GM23338 (cell line): ENCODE results near the gene MEF2A. TPM values are rescaled to one million over a fixed set of nuclear protein-coding genes. Genes with fewer than 3 reads are reported as not detected.
A peak's percentile ranks its signal among the peaks of the same experiment; 100 is the strongest.

Experiments used
- ATAC-seq: fragments of 200-7000 bp; cut with Tn5 transposase; 3 replicates; pipeline ENCODE4 v1.9.1; 2020
- DNase-seq: peaks from one replicate; pipeline ENCODE4 v3.0.0-alpha.2; 2015; ENCODE audit warnings: low spot score
- H2AFZ ChIP-seq: fragments of 200-600 bp; sonication (generic); 2 replicates; pipeline ENCODE4 v1.8.0; 2016; ENCODE audit warnings: antibody characterized with exemption, mild to moderate bottlenecking, moderate library complexity
- H3F3A ChIP-seq: fragments of 200-600 bp; sonication (generic); replicated peaks from 2 replicates; pipeline ENCODE4 v1.8.0; 2017; ENCODE audit warnings: antibody characterized with exemption, mixed run types, low read depth
- H3K27ac ChIP-seq: fragments of 200-600 bp; sonication (generic); 2 replicates; pipeline ENCODE4 v1.6.1; 2016; ENCODE audit warnings: low read depth
- H3K27me3 ChIP-seq: fragments of 200-600 bp; sonication (generic); 2 replicates; pipeline ENCODE4 v1.8.0; 2016; ENCODE audit warnings: mild to moderate bottlenecking, mixed run types, moderate library complexity; ENCODE audit not compliant: insufficient read depth
- H3K36me3 ChIP-seq: fragments of 200-600 bp; sonication (generic); 2 replicates; pipeline ENCODE4 v1.8.0; 2016; ENCODE audit warnings: mild to moderate bottlenecking; ENCODE audit not compliant: insufficient read depth
- H3K4me1 ChIP-seq: fragments of 200-600 bp; sonication (generic); 2 replicates; pipeline ENCODE4 v1.8.0; 2016; ENCODE audit warnings: mild to moderate bottlenecking, moderate library complexity; ENCODE audit not compliant: insufficient read depth
- H3K4me2 ChIP-seq: fragments of 200-600 bp; sonication (generic); 2 replicates; pipeline ENCODE4 v1.7.1; 2017; ENCODE audit warnings: mixed run types
- H3K4me3 ChIP-seq: fragments of 200-600 bp; sonication (generic); 2 replicates; pipeline ENCODE4 v1.6.1; 2016; ENCODE audit warnings: mixed run types
- H3K79me2 ChIP-seq: fragments of 200-600 bp; sonication (generic); replicated peaks from 2 replicates; pipeline ENCODE4 v1.8.0; 2017; ENCODE audit warnings: mild to moderate bottlenecking; ENCODE audit not compliant: insufficient read depth
- H3K9me2 ChIP-seq: fragments of 200-600 bp; sonication (generic); 2 replicates; pipeline ENCODE4 v1.8.0; 2017; ENCODE audit not compliant: insufficient read depth
- H4K20me1 ChIP-seq: fragments of 200-600 bp; sonication (generic); replicated peaks from 2 replicates; pipeline ENCODE4 v1.8.0; 2017; ENCODE audit warnings: mild to moderate bottlenecking; ENCODE audit not compliant: insufficient read depth
- H3K27ac Mint-ChIP-seq: 2 replicates; pipeline ENCODE4 v1.8.0; 2020; ENCODE audit warnings: inconsistent platforms, mild to moderate bottlenecking, moderate library complexity, mixed read lengths
- H3K27me3 Mint-ChIP-seq: 3 replicates; pipeline ENCODE4 v1.8.0; 2022; ENCODE audit warnings: low read depth, mild to moderate bottlenecking, moderate library complexity, mixed read lengths, inconsistent platforms; ENCODE audit not compliant: insufficient read depth, poor library complexity
- H3K36me3 Mint-ChIP-seq: 3 replicates; pipeline ENCODE4 v1.8.0; 2021; ENCODE audit warnings: low read depth, mild to moderate bottlenecking, inconsistent platforms, moderate library complexity, mixed read lengths
- H3K4me1 Mint-ChIP-seq: 3 replicates; pipeline ENCODE4 v1.8.0; 2020; ENCODE audit warnings: mild to moderate bottlenecking, inconsistent platforms, mixed read lengths
- H3K4me3 Mint-ChIP-seq: 3 replicates; pipeline ENCODE4 v1.8.0; 2021; ENCODE audit warnings: moderate library complexity, mild to moderate bottlenecking, inconsistent platforms, mixed read lengths
- H3K9me3 Mint-ChIP-seq: 3 replicates; pipeline ENCODE4 v1.8.0; 2020; ENCODE audit warnings: moderate library complexity, mild to moderate bottlenecking, inconsistent platforms, mixed read lengths
- CREB1 ChIP-seq: fragments of 250-450 bp; sonication (Bioruptor Pico); IDR thresholded peaks from 2 replicates; pipeline ENCODE4 v1.5.0; 2020; ENCODE audit warnings: low read depth, mild to moderate bottlenecking, moderate library complexity
- JUNB ChIP-seq: IDR thresholded peaks from one replicate; pipeline ENCODE4 v1.6.1; 2016; ENCODE audit warnings: antibody characterized with exemption; ENCODE audit not compliant: unreplicated experiment
- NANOG ChIP-seq: IDR thresholded peaks from 2 replicates; pipeline ENCODE4 v1.6.1; 2016; ENCODE audit warnings: antibody characterized with exemption, borderline replicate concordance
- POLR2AphosphoS5 ChIP-seq: IDR thresholded peaks from 2 replicates; pipeline ENCODE4 v1.6.1; 2016; ENCODE audit warnings: antibody characterized with exemption, low read depth
- polyA plus RNA-seq: library from polyadenylated mRNA; unstranded; fragments of >200 nt; fragmentation: Nextera tagmentation; extraction: Ambion mirVana; gene quantifications from 2 replicates; pipeline ENCODE4 v1.2.1, GENCODE V29; 2016
- total RNA-seq: library from RNA; depleted of rRNA; stranded (reverse); fragments of >200 nt; shearing (Covaris generic); gene quantifications from 2 replicates; pipeline ENCODE4 v1.2.3, GENCODE V29; 2014
- TF ChIP-seq, protein P1 (sequence below), 2 experiments: fragments of 200-600 bp in 1 of 2; sonication (generic) in 1 of 2; conservative IDR thresholded peaks; 2 replicates each; pipeline versions ENCODE4 v1.5.1 to v1.6.1; 2016 to 2017; ENCODE audit warnings: antibody characterized with exemption in 2 of 2, low read depth in 2 of 2, mild to moderate bottlenecking in 2 of 2, moderate library complexity in 1 of 2
- TF ChIP-seq, protein P2 (sequence below): IDR thresholded peaks from 2 replicates; pipeline ENCODE4 v1.6.1; 2016; ENCODE audit warnings: antibody characterized with exemption
- TF ChIP-seq, protein P3 (sequence below): fragments of 250-450 bp; sonication (Bioruptor Pico); IDR thresholded peaks from 2 replicates; pipeline ENCODE4 v1.5.0; 2020; ENCODE audit warnings: mild to moderate bottlenecking, moderate library complexity

MEF2A gene
- total and polyA plus RNA-seq, 2 experiments from 2014 or later: 20.3 to 42.3 TPM

DNA sequence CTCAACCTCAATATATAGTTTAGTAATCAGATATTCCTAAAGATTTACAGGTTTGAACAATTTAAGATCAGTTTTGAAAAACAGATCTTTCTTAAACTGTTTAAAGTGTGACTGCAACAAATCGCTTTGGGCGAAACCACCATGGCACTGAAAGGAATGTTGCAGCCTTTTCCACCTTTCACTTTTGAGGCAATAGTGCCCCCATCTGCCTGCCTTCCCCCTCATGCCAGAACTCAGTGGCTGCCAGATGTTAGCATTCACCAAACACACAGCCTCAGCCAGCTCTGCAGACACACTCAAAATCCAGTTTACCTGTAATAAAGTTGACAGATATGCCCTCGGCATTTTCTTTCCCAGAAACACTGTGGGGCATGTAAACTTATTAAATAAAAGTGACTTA, 164.1 kb downstream of the MEF2A start:
- peaks cover 32% of the 10 kb centered on the region for H3K4me1 Mint-ChIP-seq
- Histone ChIP-seq H3F3A (0 out of 2 replicates have a peak, but pooled peaks cover 3% of the 10 kb centered on the region), H3K9me2 (no peaks in the 10 kb centered on the region), H3K79me2 (peaks cover 6% of the 10 kb centered on the region), H3K27ac (no peak overlapping the region), H3K27me3 (peaks cover 9% of the 10 kb centered on the region), H3K4me1 (peaks cover 25% of the 10 kb centered on the region), H3K4me2 (peak overlapping the region; percentile 98), H3K36me3 (0 out of 2 replicates have a peak, but pooled peaks cover 3% of the 10 kb centered on the region), H2AFZ (no peak overlapping the region), H3K4me3 (no peak overlapping the region), H4K20me1 (no peaks in the 10 kb centered on the region; the same call in none of the 2 replicates)
- no peak overlapping the region for H3K27ac Mint-ChIP-seq
- H3K36me3 Mint-ChIP-seq: peaks cover 35% of the 10 kb centered on the region
- peaks cover 6% of the 10 kb centered on the region for H3K27me3 Mint-ChIP-seq
- no peak overlapping the region for H3K4me3 Mint-ChIP-seq
- TF ChIP-seq, protein P1, sequence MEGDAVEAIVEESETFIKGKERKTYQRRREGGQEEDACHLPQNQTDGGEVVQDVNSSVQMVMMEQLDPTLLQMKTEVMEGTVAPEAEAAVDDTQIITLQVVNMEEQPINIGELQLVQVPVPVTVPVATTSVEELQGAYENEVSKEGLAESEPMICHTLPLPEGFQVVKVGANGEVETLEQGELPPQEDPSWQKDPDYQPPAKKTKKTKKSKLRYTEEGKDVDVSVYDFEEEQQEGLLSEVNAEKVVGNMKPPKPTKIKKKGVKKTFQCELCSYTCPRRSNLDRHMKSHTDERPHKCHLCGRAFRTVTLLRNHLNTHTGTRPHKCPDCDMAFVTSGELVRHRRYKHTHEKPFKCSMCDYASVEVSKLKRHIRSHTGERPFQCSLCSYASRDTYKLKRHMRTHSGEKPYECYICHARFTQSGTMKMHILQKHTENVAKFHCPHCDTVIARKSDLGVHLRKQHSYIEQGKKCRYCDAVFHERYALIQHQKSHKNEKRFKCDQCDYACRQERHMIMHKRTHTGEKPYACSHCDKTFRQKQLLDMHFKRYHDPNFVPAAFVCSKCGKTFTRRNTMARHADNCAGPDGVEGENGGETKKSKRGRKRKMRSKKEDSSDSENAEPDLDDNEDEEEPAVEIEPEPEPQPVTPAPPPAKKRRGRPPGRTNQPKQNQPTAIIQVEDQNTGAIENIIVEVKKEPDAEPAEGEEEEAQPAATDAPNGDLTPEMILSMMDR (conservative IDR thresholded peaks at IDR 0.05; ENCODE audit: low read depth in 2 of 2): peak; percentile 57 to 85
- no peak for TF ChIP-seq JUNB
- ATAC-seq (0 out of 3 replicates have a peak, but pooled peaks have one; percentile 4), DNase-seq (peak; percentile 64)
- peaks cover 9% of the 10 kb centered on the region; the same call in 2 of the 3 replicates for H3K9me3 Mint-ChIP-seq

DNA sequence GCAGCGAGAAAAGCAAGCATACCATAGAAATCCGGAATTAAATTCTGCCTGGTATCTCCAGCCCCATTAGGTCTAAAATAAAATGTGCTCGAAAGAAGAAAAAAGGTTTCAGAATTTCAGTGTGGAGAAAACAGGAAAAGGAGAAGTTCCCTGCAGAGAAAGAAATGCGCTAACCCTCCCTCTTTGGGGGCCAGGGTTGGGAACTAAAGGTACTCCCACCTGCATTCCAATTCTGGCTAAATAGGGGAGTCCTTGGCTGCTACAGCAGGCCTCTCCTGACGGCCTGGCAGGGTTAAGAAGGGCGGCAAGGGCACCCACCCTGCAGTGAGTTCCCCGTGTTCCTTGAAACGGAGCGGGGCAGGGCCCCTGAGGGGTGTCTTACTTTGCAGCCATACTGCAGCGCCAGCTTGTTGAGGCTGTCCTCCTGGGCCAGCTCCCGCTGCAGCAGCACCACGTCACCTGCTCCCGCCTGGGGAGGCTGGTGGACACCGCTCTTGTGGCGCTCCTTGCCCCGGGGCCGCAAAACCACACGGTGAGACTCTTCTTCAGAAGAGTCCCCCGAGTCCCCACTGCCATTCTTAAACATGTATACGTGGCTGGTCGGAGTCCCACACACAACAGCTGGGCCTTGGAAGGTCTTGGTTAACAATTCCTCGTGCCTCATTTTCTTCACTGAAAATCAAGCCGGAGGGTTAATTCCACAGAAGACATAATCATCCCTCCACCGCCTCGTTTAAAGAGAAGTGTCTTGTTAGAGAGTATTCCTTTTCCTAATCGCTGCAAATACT, 165.7 kb downstream of the MEF2A start:
- Mint-ChIP-seq H3K27me3 (peaks cover 6% of the 10 kb centered on the region), H3K9me3 (no peaks in the 10 kb centered on the region), H3K4me3 (peak overlapping the region; percentile 82), H3K27ac (no peak overlapping the region), H3K4me1 (peaks cover 30% of the 10 kb centered on the region), H3K36me3 (peaks cover 22% of the 10 kb centered on the region)
- ATAC-seq: peak; percentile 18
- Histone ChIP-seq H3K27ac (peak overlapping the region; percentile 76), H3K36me3 (0 out of 2 replicates have a peak, but pooled peaks cover 3% of the 10 kb centered on the region), H4K20me1 (no peaks in the 10 kb centered on the region; the same call in none of the 2 replicates), H3K4me1 (peaks cover 25% of the 10 kb centered on the region), H3K4me2 (peak overlapping the region; percentile 98), H2AFZ (no peak overlapping the region), H3K9me2 (no peaks in the 10 kb centered on the region), H3K79me2 (peaks cover 6% of the 10 kb centered on the region), H3F3A (0 out of 2 replicates have a peak, but pooled peaks cover 3% of the 10 kb centered on the region), H3K4me3 (peak overlapping the region; percentile 80), H3K27me3 (peaks cover 9% of the 10 kb centered on the region)
- DNase-seq: peak; percentile 76
- TF ChIP-seq, protein P2, sequence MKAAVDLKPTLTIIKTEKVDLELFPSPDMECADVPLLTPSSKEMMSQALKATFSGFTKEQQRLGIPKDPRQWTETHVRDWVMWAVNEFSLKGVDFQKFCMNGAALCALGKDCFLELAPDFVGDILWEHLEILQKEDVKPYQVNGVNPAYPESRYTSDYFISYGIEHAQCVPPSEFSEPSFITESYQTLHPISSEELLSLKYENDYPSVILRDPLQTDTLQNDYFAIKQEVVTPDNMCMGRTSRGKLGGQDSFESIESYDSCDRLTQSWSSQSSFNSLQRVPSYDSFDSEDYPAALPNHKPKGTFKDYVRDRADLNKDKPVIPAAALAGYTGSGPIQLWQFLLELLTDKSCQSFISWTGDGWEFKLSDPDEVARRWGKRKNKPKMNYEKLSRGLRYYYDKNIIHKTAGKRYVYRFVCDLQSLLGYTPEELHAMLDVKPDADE: no peak
- TF ChIP-seq NANOG (no peak), CREB1 (no peak), POLR2AphosphoS5 (no peak), JUNB (no peak)
- TF ChIP-seq, protein P1 (conservative IDR thresholded peaks at IDR 0.05; ENCODE audit: low read depth in 2 of 2): no peak
- TF ChIP-seq, protein P3, sequence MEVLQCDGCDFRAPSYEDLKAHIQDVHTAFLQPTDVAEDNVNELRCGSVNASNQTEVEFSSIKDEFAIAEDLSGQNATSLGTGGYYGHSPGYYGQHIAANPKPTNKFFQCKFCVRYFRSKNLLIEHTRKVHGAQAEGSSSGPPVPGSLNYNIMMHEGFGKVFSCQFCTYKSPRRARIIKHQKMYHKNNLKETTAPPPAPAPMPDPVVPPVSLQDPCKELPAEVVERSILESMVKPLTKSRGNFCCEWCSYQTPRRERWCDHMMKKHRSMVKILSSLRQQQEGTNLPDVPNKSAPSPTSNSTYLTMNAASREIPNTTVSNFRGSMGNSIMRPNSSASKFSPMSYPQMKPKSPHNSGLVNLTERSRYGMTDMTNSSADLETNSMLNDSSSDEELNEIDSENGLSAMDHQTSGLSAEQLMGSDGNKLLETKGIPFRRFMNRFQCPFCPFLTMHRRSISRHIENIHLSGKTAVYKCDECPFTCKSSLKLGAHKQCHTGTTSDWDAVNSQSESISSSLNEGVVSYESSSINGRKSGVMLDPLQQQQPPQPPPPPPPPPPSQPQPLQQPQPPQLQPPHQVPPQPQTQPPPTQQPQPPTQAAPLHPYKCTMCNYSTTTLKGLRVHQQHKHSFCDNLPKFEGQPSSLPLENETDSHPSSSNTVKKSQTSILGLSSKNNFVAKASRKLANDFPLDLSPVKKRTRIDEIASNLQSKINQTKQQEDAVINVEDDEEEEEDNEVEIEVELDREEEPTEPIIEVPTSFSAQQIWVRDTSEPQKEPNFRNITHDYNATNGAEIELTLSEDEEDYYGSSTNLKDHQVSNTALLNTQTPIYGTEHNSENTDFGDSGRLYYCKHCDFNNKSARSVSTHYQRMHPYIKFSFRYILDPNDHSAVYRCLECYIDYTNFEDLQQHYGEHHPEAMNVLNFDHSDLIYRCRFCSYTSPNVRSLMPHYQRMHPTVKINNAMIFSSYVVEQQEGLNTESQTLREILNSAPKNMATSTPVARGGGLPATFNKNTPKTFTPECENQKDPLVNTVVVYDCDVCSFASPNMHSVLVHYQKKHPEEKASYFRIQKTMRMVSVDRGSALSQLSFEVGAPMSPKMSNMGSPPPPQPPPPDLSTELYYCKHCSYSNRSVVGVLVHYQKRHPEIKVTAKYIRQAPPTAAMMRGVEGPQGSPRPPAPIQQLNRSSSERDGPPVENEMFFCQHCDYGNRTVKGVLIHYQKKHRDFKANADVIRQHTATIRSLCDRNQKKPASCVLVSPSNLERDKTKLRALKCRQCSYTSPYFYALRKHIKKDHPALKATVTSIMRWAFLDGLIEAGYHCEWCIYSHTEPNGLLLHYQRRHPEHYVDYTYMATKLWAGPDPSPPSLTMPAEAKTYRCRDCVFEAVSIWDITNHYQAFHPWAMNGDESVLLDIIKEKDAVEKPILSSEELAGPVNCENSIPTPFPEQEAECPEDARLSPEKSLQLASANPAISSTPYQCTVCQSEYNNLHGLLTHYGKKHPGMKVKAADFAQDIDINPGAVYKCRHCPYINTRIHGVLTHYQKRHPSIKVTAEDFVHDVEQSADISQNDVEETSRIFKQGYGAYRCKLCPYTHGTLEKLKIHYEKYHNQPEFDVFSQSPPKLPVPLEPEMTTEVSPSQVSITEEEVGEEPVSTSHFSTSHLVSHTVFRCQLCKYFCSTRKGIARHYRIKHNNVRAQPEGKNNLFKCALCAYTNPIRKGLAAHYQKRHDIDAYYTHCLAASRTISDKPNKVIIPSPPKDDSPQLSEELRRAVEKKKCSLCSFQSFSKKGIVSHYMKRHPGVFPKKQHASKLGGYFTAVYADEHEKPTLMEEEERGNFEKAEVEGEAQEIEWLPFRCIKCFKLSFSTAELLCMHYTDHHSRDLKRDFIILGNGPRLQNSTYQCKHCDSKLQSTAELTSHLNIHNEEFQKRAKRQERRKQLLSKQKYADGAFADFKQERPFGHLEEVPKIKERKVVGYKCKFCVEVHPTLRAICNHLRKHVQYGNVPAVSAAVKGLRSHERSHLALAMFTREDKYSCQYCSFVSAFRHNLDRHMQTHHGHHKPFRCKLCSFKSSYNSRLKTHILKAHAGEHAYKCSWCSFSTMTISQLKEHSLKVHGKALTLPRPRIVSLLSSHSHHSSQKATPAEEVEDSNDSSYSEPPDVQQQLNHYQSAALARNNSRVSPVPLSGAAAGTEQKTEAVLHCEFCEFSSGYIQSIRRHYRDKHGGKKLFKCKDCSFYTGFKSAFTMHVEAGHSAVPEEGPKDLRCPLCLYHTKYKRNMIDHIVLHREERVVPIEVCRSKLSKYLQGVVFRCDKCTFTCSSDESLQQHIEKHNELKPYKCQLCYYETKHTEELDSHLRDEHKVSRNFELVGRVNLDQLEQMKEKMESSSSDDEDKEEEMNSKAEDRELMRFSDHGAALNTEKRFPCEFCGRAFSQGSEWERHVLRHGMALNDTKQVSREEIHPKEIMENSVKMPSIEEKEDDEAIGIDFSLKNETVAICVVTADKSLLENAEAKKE (CRISPR knock-in tag): no peak
